Measurements from ENCODE around the gene KMT2E.

The KMT2E gene

GRCh38 chr7:105130580-105130979 is 116.6 kb downstream of the KMT2E start:
- H3K4me3 Mint-ChIP-seq, result peak overlapping the region; percentile 43
- H3K36me3 Mint-ChIP-seq, result peaks cover 47% of the 10 kb centered on the region
- ATAC-seq, result no peak
- H3K9me3 Mint-ChIP-seq, result no peaks in the 10 kb centered on the region
- no peak for DNase-seq (ENCODE audit: low spot score in 2 of 2)
- peak overlapping the region; percentile 90 for H3K27ac Mint-ChIP-seq
- H3K4me1 Mint-ChIP-seq, result peaks cover 44% of the 10 kb centered on the region

GRCh38 chr7:105131033-105131656 is 117.1 kb downstream of the KMT2E start:
- Mint-ChIP-seq H3K27ac (peak overlapping the region; percentile 90), H3K9me3 (no peaks in the 10 kb centered on the region), H3K36me3 (peaks cover 47% of the 10 kb centered on the region), H3K4me3 (peak overlapping the region; percentile 43), H3K4me1 (peaks cover 45% of the 10 kb centered on the region)
- ATAC-seq (peak; percentile 92), DNase-seq (ENCODE audit: low spot score in 2 of 2) (peak in 1 of 2 donors; percentile 64)

GRCh38 chr7:105131890-105132289 is 117.9 kb downstream of the KMT2E start:
- Mint-ChIP-seq H3K4me3 (peak overlapping the region; percentile 43), H3K4me1 (peaks cover 52% of the 10 kb centered on the region), H3K9me3 (no peaks in the 10 kb centered on the region), H3K27ac (peak overlapping the region; percentile 90), H3K36me3 (peaks cover 43% of the 10 kb centered on the region)
- peak; percentile 52 for ATAC-seq
- peak in 1 of 2 donors; percentile 55 for DNase-seq (ENCODE audit: low spot score in 2 of 2)

- Mint-ChIP-seq H3K27ac (peak overlapping the region; percentile 90), H3K4me1 (peaks cover 54% of the 10 kb centered on the region), H3K36me3 (peaks cover 43% of the 10 kb centered on the region), H3K4me3 (no peak overlapping the region), H3K9me3 (no peaks in the 10 kb centered on the region)
- ATAC-seq, result peak; percentile 66
- peak in 1 of 2 donors; percentile 47 for DNase-seq (ENCODE audit: low spot score in 2 of 2)
These were observed 118.3 kb downstream of the KMT2E start for GRCh38 chr7:105132335-105132734.

GRCh38 chr7:105132835-105133234 is 118.8 kb downstream of the KMT2E start:
- H3K4me3 Mint-ChIP-seq, result no peak overlapping the region
- peak overlapping the region; percentile 90 for H3K27ac Mint-ChIP-seq
- ATAC-seq (no peak), DNase-seq (ENCODE audit: low spot score in 2 of 2) (no peak)
- H3K36me3 Mint-ChIP-seq, result peaks cover 47% of the 10 kb centered on the region
- H3K9me3 Mint-ChIP-seq, result no peaks in the 10 kb centered on the region
- H3K4me1 Mint-ChIP-seq, result peaks cover 56% of the 10 kb centered on the region

GRCh38 chr7:105133358-105133757 is 119.4 kb downstream of the KMT2E start:
- Mint-ChIP-seq H3K27ac (peak overlapping the region; percentile 85), H3K4me3 (no peak overlapping the region), H3K4me1 (peaks cover 60% of the 10 kb centered on the region), H3K36me3 (peaks cover 52% of the 10 kb centered on the region), H3K9me3 (no peaks in the 10 kb centered on the region)
- DNase-seq (ENCODE audit: low spot score in 2 of 2), result no peak
- no peak for ATAC-seq

- peaks cover 65% of the 10 kb centered on the region for H3K4me1 Mint-ChIP-seq
- DNase-seq (ENCODE audit: low spot score in 2 of 2) (no peak), ATAC-seq (no peak)
- H3K4me3 Mint-ChIP-seq, result no peak overlapping the region
- no peaks in the 10 kb centered on the region for H3K9me3 Mint-ChIP-seq
- peaks cover 59% of the 10 kb centered on the region for H3K36me3 Mint-ChIP-seq
- peak overlapping the region; percentile 85 for H3K27ac Mint-ChIP-seq
These were observed 120.1 kb downstream of the KMT2E start for GRCh38 chr7:105133986-105134655.

- Mint-ChIP-seq H3K4me1 (peaks cover 61% of the 10 kb centered on the region), H3K27ac (peak overlapping the region; percentile 38), H3K9me3 (no peaks in the 10 kb centered on the region), H3K36me3 (peaks cover 66% of the 10 kb centered on the region), H3K4me3 (no peak overlapping the region)
- ATAC-seq, result no peak
- peak in 1 of 2 donors; percentile 39 for DNase-seq (ENCODE audit: low spot score in 2 of 2)
These were observed 122.2 kb downstream of the KMT2E start for GRCh38 chr7:105136221-105136620.

- peaks cover 44% of the 10 kb centered on the region for H3K4me1 Mint-ChIP-seq
- no peak for ATAC-seq
- DNase-seq (ENCODE audit: low spot score in 2 of 2), result no peak
- H3K27ac Mint-ChIP-seq, result no peak overlapping the region
- peaks cover 68% of the 10 kb centered on the region for H3K36me3 Mint-ChIP-seq
- no peak overlapping the region for H3K4me3 Mint-ChIP-seq
- no peaks in the 10 kb centered on the region for H3K9me3 Mint-ChIP-seq
These were observed 123.9 kb downstream of the KMT2E start for GRCh38 chr7:105137898-105138297.

- Mint-ChIP-seq H3K27ac (peak overlapping the region; percentile 41), H3K4me1 (peaks cover 31% of the 10 kb centered on the region)
- no peak for ATAC-seq
These were observed 125.4 kb downstream of the KMT2E start for GRCh38 chr7:105139381-105139780.

GRCh38 chr7:105141068-105141467 is 127.1 kb downstream of the KMT2E start:
- ATAC-seq (no peak), DNase-seq (ENCODE audit: low spot score in 2 of 2) (no peak)
- peaks cover 73% of the 10 kb centered on the region for H3K36me3 Mint-ChIP-seq
- H3K4me1 Mint-ChIP-seq, result peaks cover 23% of the 10 kb centered on the region
- H3K27ac Mint-ChIP-seq, result no peak overlapping the region
- H3K9me3 Mint-ChIP-seq, result no peaks in the 10 kb centered on the region
- H3K4me3 Mint-ChIP-seq, result no peak overlapping the region

More at GRCh38 chr7:105139381-105139780, 125.4 kb downstream of the KMT2E start:
- Mint-ChIP-seq H3K4me3 (no peak overlapping the region), H3K9me3 (no peaks in the 10 kb centered on the region), H3K36me3 (peaks cover 68% of the 10 kb centered on the region)
- DNase-seq (ENCODE audit: low spot score in 2 of 2), result no peak

GRCh38 chr7:105149827-105150226 is 135.8 kb downstream of the KMT2E start:
- ATAC-seq, result peak; percentile 66

GRCh38 chr7:105151152-105151551 is 137.1 kb downstream of the KMT2E start:
- Mint-ChIP-seq H3K36me3 (peaks cover 10% of the 10 kb centered on the region), H3K4me1 (peaks cover 6% of the 10 kb centered on the region), H3K4me3 (no peak overlapping the region), H3K27ac (no peak overlapping the region), H3K9me3 (no peaks in the 10 kb centered on the region)
- ATAC-seq, result no peak
- DNase-seq (ENCODE audit: low spot score in 2 of 2), result no peak

More at GRCh38 chr7:105149827-105150226, 135.8 kb downstream of the KMT2E start:
- H3K36me3 Mint-ChIP-seq, result peaks cover 18% of the 10 kb centered on the region
- DNase-seq (ENCODE audit: low spot score in 2 of 2), result no peak
- H3K9me3 Mint-ChIP-seq, result no peaks in the 10 kb centered on the region
- no peak overlapping the region for H3K27ac Mint-ChIP-seq
- no peak overlapping the region for H3K4me3 Mint-ChIP-seq
- peaks cover 6% of the 10 kb centered on the region for H3K4me1 Mint-ChIP-seq

GRCh38 chr7:105153531-105153930 is 139.5 kb downstream of the KMT2E start:
- Mint-ChIP-seq H3K4me3 (no peak overlapping the region), H3K9me3 (no peaks in the 10 kb centered on the region), H3K27ac (peak overlapping the region; percentile 60), H3K36me3 (peaks cover 6% of the 10 kb centered on the region), H3K4me1 (peaks cover 6% of the 10 kb centered on the region)
- ATAC-seq (no peak), DNase-seq (ENCODE audit: low spot score in 2 of 2) (no peak)

GRCh38 chr7:105154084-105154483 is 140.1 kb downstream of the KMT2E start:
- Mint-ChIP-seq H3K27ac (peak overlapping the region; percentile 60), H3K4me3 (no peak overlapping the region), H3K36me3 (peaks cover 6% of the 10 kb centered on the region), H3K9me3 (no peaks in the 10 kb centered on the region), H3K4me1 (peaks cover 6% of the 10 kb centered on the region)
- DNase-seq (ENCODE audit: low spot score in 2 of 2), result no peak
- ATAC-seq, result no peak

- peaks cover 9% of the 10 kb centered on the region for H3K36me3 Mint-ChIP-seq
- no peaks in the 10 kb centered on the region for H3K4me1 Mint-ChIP-seq
- no peak for DNase-seq (ENCODE audit: low spot score in 2 of 2)
- H3K4me3 Mint-ChIP-seq, result no peak overlapping the region
- ATAC-seq, result no peak
- H3K27ac Mint-ChIP-seq, result no peak overlapping the region
- no peaks in the 10 kb centered on the region for H3K9me3 Mint-ChIP-seq
These were observed 142.7 kb downstream of the KMT2E start for GRCh38 chr7:105156731-105157130.
